Ovary (tissue), 3 donors: Measurements from ENCODE around the gene TNS1.
"Not testable (repeated sequence)": the region's sequence is repeated elsewhere in the genome, so short reads cannot be mapped to it uniquely, and the experiment has no call there.

Experiments used
- CTCF ChIP-seq, 3 donors: fragments of 450-650 bp in 2 of 3; fragments of 200-600 bp in 1 of 3; IDR thresholded peaks; one replicate each; pipeline versions ENCODE4 v1.5.1 to v1.8.0; 2016 to 2022; ENCODE audit warnings: antibody characterized with exemption in 3 of 3, mild to moderate bottlenecking in 1 of 3
- POLR2A ChIP-seq: fragments of 450-650 bp; IDR thresholded peaks from one replicate; pipeline ENCODE4 v1.6.1; 2017; ENCODE audit warnings: antibody characterized with exemption, mild to moderate bottlenecking, moderate library complexity
- donor health status: DM: no; HTN: no; CAD: no.

- not testable (repeated sequence) for TF ChIP-seq CTCF (IDR thresholded peaks at IDR 0.05); POLR2A
These were observed 41.8 kb upstream of the TNS1 start for GRCh38 chr2:218044599-218044998.
